ENCODE results near the gene EPN1.

- no peak for TF ChIP-seq POLR2AphosphoS5 (IDR thresholded peaks at IDR 0.05)
- TF ChIP-seq, protein P1, sequence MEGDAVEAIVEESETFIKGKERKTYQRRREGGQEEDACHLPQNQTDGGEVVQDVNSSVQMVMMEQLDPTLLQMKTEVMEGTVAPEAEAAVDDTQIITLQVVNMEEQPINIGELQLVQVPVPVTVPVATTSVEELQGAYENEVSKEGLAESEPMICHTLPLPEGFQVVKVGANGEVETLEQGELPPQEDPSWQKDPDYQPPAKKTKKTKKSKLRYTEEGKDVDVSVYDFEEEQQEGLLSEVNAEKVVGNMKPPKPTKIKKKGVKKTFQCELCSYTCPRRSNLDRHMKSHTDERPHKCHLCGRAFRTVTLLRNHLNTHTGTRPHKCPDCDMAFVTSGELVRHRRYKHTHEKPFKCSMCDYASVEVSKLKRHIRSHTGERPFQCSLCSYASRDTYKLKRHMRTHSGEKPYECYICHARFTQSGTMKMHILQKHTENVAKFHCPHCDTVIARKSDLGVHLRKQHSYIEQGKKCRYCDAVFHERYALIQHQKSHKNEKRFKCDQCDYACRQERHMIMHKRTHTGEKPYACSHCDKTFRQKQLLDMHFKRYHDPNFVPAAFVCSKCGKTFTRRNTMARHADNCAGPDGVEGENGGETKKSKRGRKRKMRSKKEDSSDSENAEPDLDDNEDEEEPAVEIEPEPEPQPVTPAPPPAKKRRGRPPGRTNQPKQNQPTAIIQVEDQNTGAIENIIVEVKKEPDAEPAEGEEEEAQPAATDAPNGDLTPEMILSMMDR (IDR thresholded peaks at IDR 0.05): no peak
Observed at GRCh38 chr19:55673889-55674288, 1.1 kb upstream of the EPN1 start.
